WTC11 (cell line): Measurements from ENCODE around the gene IFT122. TPM values are rescaled to one million over a fixed set of nuclear protein-coding genes. Genes with fewer than 3 reads are reported as not detected.

Experiments used
- ATAC-seq: fragments of 200-7000 bp; cut with Tn5 transposase; 2 replicates; pipeline ENCODE4 v1.10.0; 2021; ENCODE audit warnings: mild to moderate bottlenecking, moderate library complexity
- CTCF ChIA-PET: fragments of 300-600 bp; sonication (Branson Sonifier 250); formaldehyde crosslinking; loops from one replicate; lab custom pipeline; 2021; ENCODE audit warnings: antibody characterized with exemption; lab: Charles Lee
- POLR2A ChIA-PET: fragments of 350-600 bp; sonication (Branson Sonifier 250); formaldehyde crosslinking; loops from one replicate; lab custom pipeline; 2021; ENCODE audit warnings: antibody characterized with exemption; lab: Charles Lee
- DNase-seq: peaks from one replicate; pipeline ENCODE4 v3.0.0; 2021; ENCODE audit warnings: low spot score
- H3K27ac Mint-ChIP-seq: 2 replicates; pipeline ENCODE4 v1.8.0; 2021; ENCODE audit warnings: mixed read lengths
- H3K27me3 Mint-ChIP-seq: 2 replicates; pipeline ENCODE4 v1.8.0; 2021; ENCODE audit warnings: low read depth, mild to moderate bottlenecking, moderate library complexity, mixed read lengths
- H3K36me3 Mint-ChIP-seq: 2 replicates; pipeline ENCODE4 v1.8.0; 2021; ENCODE audit warnings: mixed read lengths
- H3K4me1 Mint-ChIP-seq: 2 replicates; pipeline ENCODE4 v1.8.0; 2022; ENCODE audit warnings: mixed read lengths
- H3K4me3 Mint-ChIP-seq: 2 replicates; pipeline ENCODE4 v1.8.0; 2021; ENCODE audit warnings: mild to moderate bottlenecking, moderate library complexity, mixed read lengths
- H3K9me3 Mint-ChIP-seq: 2 replicates; pipeline ENCODE4 v1.8.0; 2021; ENCODE audit warnings: mixed read lengths
- ATF6 ChIP-seq: sonication (generic); formaldehyde crosslinking; IDR thresholded peaks from 2 replicates; pipeline ENCODE4 v1.8.1; 2023; ENCODE audit warnings: mild to moderate bottlenecking, missing genetic modification reagents
- ELF4 ChIP-seq: sonication (generic); formaldehyde crosslinking; IDR thresholded peaks from 2 replicates; pipeline ENCODE4 v1.8.1; 2022; ENCODE audit warnings: low read depth, mild to moderate bottlenecking, moderate library complexity, missing genetic modification reagents
- ERG ChIP-seq: fragments of 250-450 bp; sonication (Bioruptor Pico); IDR thresholded peaks from 2 replicates; pipeline ENCODE4 v1.8.0; 2021; ENCODE audit warnings: mild to moderate bottlenecking
- MAX ChIP-seq: sonication (generic); formaldehyde crosslinking; IDR thresholded peaks from 2 replicates; pipeline ENCODE4 v1.8.0; 2022; ENCODE audit warnings: mild to moderate bottlenecking, missing genetic modification reagents
- NFYB ChIP-seq: sonication (generic); formaldehyde crosslinking; conservative IDR thresholded peaks from 2 replicates; pipeline ENCODE4 v1.8.0; 2022; ENCODE audit warnings: low read depth, missing genetic modification reagents
- OVOL2 ChIP-seq: fragments of 250-450 bp; sonication (Bioruptor Pico); IDR thresholded peaks from 2 replicates; pipeline ENCODE4 v1.9.0; 2021; ENCODE audit warnings: mild to moderate bottlenecking, borderline replicate concordance
- PREB ChIP-seq: sonication (generic); formaldehyde crosslinking; IDR thresholded peaks from 2 replicates; pipeline ENCODE4 v1.8.1; 2022; ENCODE audit warnings: mild to moderate bottlenecking, missing genetic modification reagents, moderate library complexity, borderline replicate concordance
- TCF7 ChIP-seq: sonication (generic); formaldehyde crosslinking; IDR thresholded peaks from 2 replicates; pipeline ENCODE4 v1.8.0; 2022; ENCODE audit warnings: mild to moderate bottlenecking, low read depth, missing genetic modification reagents, moderate library complexity
- USF2 ChIP-seq: sonication (generic); formaldehyde crosslinking; IDR thresholded peaks from 2 replicates; pipeline ENCODE4 v1.8.1; 2023; ENCODE audit warnings: mild to moderate bottlenecking, missing genetic modification reagents, moderate library complexity
- ZMAT4 ChIP-seq: fragments of 250-450 bp; sonication (Bioruptor Pico); IDR thresholded peaks from 2 replicates; pipeline ENCODE4 v1.9.0; 2021; ENCODE audit warnings: mild to moderate bottlenecking
- ZNF425 ChIP-seq: fragments of 250-450 bp; sonication (Bioruptor Pico); conservative IDR thresholded peaks from 2 replicates; pipeline ENCODE4 v1.9.0; 2021; ENCODE audit warnings: mild to moderate bottlenecking
- ZNF671 ChIP-seq: fragments of 250-450 bp; sonication (Bioruptor Pico); IDR thresholded peaks from 2 replicates; pipeline ENCODE4 v1.8.0; 2021; ENCODE audit warnings: mild to moderate bottlenecking
- total RNA-seq: library from RNA; stranded (reverse); gene quantifications from 3 replicates; pipeline ENCODE4 v1.2.3, GENCODE V29; 2021
- TF ChIP-seq, protein P1 (sequence below): fragments of 250-450 bp; sonication (Bioruptor Pico); IDR thresholded peaks from 2 replicates; pipeline ENCODE4 v1.9.0; 2021; ENCODE audit warnings: mild to moderate bottlenecking

IFT122 gene
- total RNA-seq, 1 experiment from 2014 or later: 22.8 TPM

DNA sequence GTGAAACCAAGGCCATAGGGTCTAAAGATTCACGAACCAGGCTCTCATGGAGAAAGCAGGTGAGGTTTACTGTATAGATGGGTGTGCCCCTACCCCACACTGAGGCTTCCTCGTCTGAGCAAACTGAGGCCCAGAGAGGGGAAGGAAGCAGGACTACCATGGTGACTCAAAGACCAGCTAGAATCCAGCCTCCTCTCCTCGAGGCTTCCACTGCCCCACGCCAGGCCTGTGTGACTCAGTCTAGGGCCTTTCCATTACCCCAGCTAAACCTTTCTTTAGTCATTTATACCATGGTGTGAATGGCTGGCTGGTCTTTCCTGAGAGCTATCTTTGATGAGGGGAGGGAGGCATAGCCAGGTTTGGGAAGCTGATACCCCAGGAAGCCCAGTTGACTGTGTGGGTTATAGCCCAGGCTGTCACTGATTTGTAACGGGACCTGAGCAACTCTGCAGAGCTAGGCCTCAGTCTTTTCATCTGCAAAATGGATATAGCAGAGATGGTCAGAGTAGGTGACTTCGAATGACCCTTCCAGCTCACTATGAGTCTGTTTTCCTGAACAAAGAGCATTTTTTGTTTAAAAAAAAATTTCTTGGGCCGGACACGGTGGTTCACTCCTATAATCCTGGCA lies 85.4 kb downstream of the IFT122 start:
- H3K27me3 Mint-ChIP-seq: no peaks in the 10 kb centered on the region
- ChIA-PET CTCF (interaction anchor here (1.4 kb wide), 1 partner anchor 35 kb away, joined by 3 read pairs; no protein-coding TSS in a partner anchor), POLR2A (no interaction called here)
- no peak overlapping the region for H3K4me3 Mint-ChIP-seq
- ATAC-seq (no peak), DNase-seq (no peak)
- H3K27ac Mint-ChIP-seq: no peak overlapping the region
- H3K36me3 Mint-ChIP-seq: no peaks in the 10 kb centered on the region
- TF ChIP-seq OVOL2 (CRISPR knock-in tag) (no peak), USF2 (no peak), ELF4 (CRISPR knock-in tag) (no peak), TCF7 (CRISPR knock-in tag) (no peak), ZNF425 (CRISPR knock-in tag) (no peak), ZNF671 (CRISPR knock-in tag) (no peak), MAX (no peak), PREB (CRISPR knock-in tag) (no peak), ZMAT4 (CRISPR knock-in tag) (no peak)
- TF ChIP-seq, protein P1, sequence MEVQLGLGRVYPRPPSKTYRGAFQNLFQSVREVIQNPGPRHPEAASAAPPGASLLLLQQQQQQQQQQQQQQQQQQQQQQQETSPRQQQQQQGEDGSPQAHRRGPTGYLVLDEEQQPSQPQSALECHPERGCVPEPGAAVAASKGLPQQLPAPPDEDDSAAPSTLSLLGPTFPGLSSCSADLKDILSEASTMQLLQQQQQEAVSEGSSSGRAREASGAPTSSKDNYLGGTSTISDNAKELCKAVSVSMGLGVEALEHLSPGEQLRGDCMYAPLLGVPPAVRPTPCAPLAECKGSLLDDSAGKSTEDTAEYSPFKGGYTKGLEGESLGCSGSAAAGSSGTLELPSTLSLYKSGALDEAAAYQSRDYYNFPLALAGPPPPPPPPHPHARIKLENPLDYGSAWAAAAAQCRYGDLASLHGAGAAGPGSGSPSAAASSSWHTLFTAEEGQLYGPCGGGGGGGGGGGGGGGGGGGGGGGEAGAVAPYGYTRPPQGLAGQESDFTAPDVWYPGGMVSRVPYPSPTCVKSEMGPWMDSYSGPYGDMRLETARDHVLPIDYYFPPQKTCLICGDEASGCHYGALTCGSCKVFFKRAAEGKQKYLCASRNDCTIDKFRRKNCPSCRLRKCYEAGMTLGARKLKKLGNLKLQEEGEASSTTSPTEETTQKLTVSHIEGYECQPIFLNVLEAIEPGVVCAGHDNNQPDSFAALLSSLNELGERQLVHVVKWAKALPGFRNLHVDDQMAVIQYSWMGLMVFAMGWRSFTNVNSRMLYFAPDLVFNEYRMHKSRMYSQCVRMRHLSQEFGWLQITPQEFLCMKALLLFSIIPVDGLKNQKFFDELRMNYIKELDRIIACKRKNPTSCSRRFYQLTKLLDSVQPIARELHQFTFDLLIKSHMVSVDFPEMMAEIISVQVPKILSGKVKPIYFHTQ (CRISPR knock-in tag): no peak
- H3K9me3 Mint-ChIP-seq: no peaks in the 10 kb centered on the region
- peaks cover 20% of the 10 kb centered on the region for H3K4me1 Mint-ChIP-seq

GRCh38 chr3:129526121-129526900 lies 86.3 kb downstream of the IFT122 start:
- Mint-ChIP-seq H3K4me1 (peaks cover 25% of the 10 kb centered on the region), H3K9me3 (no peaks in the 10 kb centered on the region), H3K4me3 (no peak overlapping the region), H3K27me3 (no peaks in the 10 kb centered on the region), H3K36me3 (no peaks in the 10 kb centered on the region)
- CTCF ChIA-PET: interaction anchor here (1.4 kb wide), 1 partner anchor 36 kb away, joined by 3 read pairs; no protein-coding TSS in a partner anchor
- POLR2A ChIA-PET: no interaction called here
- TF ChIP-seq MAX (no peak), NFYB (no peak), ATF6 (CRISPR knock-in tag) (no peak), ERG (no peak)
- TF ChIP-seq, all 79 proteins: peak for 0
- ATAC-seq (no peak; the same call in 1 of the 2 replicates), DNase-seq (no peak)
- peak overlapping the region; percentile 49 for H3K27ac Mint-ChIP-seq
